ENCODE results near the gene SMIM38.

Gene SMIM38

DNA sequence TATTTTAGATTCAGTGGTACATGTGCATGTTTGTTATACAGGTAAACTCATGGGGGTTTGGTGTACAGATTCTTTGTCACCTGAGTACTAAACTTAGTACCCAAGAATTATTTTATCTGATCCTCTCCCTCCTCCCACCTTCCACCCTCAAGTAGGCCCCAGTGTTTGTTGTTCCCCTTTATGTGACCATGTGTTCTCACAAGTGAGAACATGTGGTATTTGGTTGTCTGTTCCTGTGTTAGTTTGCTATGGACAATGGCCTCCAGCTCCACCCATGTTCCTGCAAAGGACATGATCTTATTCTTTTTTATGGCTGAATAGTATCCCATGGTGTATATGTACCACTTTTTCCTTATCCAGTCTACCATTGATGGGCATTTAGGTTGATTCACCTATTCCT, 6.8 kb downstream of the SMIM38 start:
- no peak for DNase-seq

- DNase-seq = no peak
These were observed 8.1 kb downstream of the SMIM38 start for GRCh38 chr11:69163842-69164241.

DNA sequence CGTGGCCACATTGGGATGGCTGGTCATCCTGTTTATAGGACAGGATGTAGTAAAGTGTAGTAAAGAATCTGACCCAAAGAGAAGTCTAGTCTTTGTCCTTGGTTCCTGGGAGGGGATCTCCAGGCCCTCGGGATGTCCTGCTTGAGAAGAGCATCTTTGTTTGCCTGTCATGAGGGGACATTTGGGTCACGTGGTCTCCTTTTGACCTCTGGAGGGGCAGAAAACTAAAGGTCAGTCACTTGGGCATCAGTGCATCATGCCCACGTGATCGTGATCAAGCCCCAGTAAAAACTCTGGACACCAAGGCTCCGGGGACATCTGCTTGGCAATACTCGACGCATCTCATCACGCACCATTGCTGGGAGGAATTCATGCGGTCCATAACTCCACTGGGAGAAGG, 9.1 kb downstream of the SMIM38 start:
- no peak for DNase-seq

- no peak for DNase-seq
These were observed 10.0 kb downstream of the SMIM38 start for GRCh38 chr11:69165775-69166174.

GRCh38 chr11:69166218-69167115, 10.7 kb downstream of the SMIM38 start:
- no peak for DNase-seq

DNA sequence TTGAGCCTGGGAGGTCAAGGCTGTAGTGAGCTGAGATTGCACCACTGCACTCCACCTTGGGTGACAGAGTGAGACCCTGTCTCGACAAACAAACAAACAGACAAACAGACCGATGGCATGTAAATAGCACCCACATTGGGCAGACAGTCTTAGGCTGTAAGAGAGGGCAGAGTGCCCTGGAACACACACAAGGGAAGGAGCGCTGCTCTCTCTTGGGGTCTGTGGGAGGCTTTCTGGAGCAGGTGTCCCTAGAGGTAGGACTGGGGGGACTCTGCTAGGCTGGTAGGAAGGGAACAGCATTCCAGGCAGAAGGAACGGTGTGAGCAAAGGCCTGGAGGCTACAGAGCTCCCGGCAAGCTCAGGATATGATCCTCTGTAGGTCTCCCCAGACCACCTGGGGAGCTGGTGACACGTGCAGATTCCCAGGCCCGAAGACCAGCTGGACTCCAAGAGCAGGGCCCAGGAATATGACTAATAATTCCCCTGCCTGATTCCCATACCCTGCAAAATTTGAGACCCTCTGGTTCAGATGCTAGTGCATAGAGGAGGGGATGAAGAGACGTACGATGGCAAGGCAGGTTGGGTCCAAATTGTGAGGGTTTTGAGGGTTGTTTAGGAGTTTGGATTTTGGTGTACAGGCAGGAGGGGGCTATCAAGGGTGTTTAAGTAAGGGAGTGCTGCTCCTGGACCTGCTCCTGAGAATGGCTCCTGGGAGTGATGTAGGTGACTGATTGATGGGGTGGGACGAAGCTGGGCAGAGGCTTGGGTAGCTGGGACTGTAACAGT, 11.6 kb downstream of the SMIM38 start:
- DNase-seq = no peak

DNA sequence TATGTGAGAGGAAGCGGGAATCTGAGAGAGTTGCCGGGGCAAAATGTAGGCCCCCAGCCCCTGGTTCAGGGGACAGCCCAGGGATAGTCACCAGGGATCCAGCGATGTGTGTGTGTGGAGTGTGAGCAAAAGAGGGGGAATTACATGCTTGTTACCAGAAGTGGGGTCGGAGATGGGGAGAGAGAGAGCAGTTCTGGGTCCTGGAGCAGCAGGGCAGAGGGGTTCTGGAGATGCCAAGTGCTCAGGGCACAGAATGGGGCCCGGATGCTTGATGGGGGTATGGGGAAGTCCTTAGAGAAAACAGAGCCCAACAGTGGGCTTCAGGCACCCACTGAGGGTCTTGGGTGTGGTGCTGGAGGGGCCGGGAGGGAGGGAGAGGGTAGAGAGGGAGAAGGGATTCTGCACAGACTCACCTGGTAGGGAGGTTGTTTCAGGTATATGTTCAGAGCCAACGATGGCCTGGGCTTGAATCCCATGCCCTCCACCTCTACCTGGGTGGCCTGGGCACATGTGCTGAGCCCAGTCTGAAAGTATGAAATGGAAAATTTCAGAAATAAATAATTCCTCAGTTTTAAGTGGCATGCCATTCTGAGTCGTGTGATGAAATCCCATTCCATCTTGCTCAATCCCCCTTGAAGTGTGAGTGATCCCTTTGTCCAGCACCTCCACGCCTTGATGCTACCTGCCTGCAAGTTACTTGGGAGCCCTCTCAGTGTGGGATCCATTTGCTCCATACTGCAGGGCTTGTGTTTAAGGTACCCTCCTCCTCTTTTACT, 12.4 kb downstream of the SMIM38 start:
- DNase-seq = no peak

GRCh38 chr11:69169479-69169878, 13.7 kb downstream of the SMIM38 start:
- no peak for DNase-seq

DNA sequence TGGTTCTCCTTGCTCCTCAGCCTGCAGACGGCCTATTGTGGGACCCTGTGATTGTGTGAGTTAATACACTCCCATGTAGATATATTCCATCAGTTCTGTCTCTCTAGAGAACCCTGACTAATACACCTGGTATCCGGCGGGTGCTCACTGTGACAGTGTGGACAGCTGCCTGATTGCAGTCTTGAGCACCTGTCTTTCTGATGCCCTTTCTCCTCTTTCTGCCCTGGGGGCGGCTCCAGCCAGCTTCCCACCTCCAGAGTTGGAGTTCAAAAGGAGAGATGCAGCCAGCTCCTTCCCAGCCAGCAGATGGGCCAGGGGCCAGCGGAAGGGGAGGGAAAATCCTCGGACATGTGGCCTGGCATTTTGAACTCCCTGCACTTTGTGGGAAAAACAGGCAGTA, 15.0 kb downstream of the SMIM38 start:
- no peak for DNase-seq

GRCh38 chr11:69171476-69172240, 15.9 kb downstream of the SMIM38 start:
- no peak for DNase-seq

DNA sequence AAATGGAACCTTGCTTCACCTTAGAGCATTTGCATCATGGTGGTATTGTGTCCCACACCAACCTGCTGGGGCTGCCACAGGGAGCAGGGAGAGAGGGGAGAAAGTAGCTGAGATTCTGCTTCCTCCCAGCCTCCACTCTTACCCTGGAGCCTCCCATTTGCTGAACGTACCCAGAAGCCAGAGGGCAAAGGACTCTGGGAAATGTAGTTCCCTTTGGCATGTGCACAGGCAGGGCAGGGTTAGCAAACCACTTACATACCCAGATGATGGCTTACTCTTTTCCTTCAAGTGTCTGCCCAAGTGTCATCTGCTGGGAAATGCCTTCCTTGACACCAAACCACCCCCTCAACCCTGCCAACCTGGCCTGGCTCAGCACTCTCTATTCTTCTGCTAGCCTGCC, 16.9 kb downstream of the SMIM38 start:
- no peak for DNase-seq

GRCh38 chr11:69173331-69173730, 17.6 kb downstream of the SMIM38 start:
- DNase-seq = no peak

GRCh38 chr11:69173925-69174581, 18.3 kb downstream of the SMIM38 start:
- DNase-seq = no peak

- DNase-seq = no peak
These were observed 19.1 kb downstream of the SMIM38 start for GRCh38 chr11:69174841-69175240.

DNA sequence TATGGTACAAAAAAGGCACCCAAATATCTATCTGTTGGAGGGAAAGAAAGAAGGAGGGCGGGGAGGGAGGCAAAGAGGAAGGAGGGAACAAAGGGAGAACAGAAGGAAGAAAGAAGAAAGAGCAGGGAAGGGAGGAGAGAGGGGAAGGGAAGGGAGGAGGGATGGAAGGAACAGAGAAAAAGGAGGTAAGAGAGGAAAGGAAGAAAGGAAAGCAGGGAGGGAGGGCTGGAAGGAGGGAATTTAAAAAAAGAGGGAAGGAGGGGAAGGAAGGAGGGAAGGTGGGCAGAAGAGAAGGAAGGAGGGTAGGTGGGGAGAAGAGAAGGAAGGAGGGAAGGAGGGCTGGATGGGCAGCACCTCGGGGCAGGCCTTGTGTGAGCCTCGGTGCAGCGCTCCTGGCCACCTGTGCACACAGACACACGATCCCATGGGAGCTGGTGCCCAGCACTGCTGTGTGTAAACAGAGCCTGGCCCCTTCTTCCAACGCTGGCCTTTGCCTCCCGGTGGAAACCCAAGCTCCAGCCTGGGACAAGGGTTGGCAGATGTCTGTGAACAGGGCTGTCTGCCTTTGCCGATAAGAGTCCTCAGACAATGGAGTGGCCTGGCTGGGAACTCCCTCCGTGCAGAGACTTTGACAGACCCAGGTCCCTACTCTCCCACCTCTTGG, 23.2 kb downstream of the SMIM38 start:
- DNase-seq = no peak

DNA sequence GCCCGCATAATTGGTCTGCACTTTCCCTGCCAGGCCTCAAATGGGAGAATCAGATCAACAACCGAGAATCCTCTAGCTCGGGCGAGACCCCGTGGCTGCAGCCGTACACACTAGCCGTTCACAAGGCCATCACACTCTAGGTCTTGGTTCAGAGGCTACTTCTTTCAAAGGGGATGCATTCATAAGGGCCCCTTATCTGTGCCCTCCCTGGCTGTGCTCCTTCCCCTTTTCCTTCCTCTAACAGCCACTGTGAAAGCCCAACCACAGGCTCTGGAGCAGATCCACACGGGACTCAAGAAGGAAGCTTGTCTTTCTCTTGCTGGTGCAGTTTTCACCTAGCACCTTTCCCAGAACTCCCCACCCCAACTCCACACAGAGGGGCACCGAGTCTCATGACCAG, 24.5 kb downstream of the SMIM38 start:
- no peak for DNase-seq

- no peak for DNase-seq
These were observed 25.0 kb downstream of the SMIM38 start for GRCh38 chr11:69180726-69181125.

DNA sequence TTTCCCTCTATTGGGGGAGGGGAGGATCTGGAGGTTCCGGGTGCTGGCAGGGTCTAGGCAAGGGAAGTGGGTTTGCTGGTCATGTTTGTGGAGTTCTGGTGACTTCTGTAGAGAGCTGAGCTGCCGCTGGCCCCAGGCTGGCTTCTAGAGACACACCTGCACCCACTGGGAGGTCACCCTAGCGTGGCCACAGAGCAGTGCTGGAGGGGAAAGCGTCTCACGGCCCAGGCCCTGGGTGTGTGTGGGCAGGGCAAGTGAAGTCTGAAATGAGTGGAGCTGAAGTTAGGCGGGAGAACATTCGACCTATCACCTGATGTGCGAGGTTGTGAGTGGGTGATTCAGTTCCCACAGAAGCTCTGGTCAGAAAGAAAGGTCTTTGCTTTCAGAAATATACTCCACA, 27.9 kb downstream of the SMIM38 start:
- DNase-seq = no peak

DNA sequence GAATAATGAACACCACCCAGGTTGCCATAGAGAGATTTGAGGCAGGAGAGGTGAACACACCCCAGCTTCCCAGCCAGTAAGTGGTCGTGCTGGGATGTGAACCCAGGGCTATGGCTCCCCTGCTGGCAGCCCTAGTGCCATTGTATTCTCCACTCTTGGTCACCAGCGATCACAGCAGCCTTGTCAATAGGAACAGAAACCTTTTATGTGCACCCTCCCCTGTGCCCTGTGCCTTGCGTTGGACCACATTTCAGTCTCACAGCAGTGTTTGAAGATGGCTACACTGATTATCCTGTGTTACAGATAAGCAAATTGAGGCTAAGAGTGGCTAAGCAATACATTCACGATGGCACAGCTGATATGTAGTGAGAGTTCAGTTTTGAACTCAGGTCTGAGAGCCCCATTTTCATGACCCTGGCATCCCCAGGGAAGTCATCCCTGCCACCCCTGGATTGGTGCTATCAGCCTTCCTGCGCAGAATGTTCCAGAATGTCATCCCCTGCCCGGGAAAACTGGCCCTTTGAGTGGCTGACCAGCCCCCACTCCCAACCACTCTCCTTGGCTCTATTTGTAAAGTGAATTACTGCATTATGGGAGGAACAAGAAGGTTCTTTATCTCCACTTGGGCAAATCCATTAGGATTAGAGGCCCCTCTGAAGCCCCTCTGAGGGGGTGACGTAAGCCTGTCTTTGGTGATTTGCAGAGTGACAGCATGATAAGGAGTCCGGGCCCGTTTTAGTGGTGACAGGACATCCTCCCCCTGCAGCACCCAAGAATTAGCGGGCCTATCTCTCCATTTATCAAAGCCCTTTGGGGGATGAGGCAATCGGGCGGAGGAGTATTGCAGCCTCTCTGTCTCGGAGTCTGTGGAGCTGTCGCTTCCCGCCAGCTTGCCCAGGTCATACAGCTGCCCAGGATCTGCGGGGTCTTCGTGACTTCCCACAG, 30.9 kb downstream of the SMIM38 start:
- no peak for DNase-seq

DNA sequence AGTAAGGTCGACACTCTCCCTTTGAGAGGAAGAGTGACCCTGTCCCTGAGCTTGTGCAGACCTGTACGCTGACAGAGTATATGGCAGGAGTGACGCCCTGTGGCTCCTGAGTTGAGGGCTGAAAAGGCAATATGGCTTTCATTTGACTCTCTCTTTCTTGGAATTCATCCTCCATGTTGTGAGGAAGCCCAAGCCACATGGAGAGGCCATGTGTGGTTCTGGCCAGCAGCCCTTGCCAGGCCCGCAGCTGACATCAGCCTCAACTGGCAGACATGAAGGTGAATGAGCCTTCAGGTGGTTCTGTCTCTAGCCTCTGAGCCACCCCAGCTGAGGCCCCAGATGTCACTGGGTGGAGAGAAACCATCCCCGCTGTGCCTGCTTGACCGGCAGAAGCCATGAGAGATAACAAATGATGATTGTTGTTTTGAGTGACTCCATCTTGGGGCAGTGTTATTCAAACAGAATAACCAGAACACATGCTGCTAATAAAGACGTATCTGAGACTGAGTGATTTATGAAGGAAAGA, 31.9 kb downstream of the SMIM38 start:
- DNase-seq = no peak
